GM18861 (cell line): ENCODE data around the gene SCN3B.

Experiments
- ATAC-seq: cut with Tn5 transposase; IDR thresholded peaks from one replicate; pipeline ENCODE4 v1.9.1; 2021; ENCODE audit not compliant: unreplicated experiment

The SCN3B gene

DNA sequence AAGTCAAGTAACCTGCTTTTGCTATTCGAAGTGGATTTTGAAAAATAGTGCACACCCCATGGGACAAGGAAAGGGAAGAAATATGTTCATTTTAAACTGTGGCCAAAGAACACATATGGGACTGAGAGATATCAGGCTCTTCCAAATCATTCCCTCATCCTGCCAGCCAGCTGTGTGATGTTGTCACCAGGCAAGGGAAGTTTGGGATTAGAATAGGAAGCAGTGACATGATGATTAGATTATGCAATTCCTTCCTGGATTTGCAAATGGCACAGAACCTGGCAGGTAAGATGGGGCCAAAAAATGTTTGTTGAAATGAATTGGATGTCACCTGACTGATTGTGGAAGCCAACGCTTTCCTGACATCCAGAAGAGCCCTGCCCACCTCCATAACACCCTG lies 4.9 kb upstream of the SCN3B start:
- no peak for ATAC-seq

DNA sequence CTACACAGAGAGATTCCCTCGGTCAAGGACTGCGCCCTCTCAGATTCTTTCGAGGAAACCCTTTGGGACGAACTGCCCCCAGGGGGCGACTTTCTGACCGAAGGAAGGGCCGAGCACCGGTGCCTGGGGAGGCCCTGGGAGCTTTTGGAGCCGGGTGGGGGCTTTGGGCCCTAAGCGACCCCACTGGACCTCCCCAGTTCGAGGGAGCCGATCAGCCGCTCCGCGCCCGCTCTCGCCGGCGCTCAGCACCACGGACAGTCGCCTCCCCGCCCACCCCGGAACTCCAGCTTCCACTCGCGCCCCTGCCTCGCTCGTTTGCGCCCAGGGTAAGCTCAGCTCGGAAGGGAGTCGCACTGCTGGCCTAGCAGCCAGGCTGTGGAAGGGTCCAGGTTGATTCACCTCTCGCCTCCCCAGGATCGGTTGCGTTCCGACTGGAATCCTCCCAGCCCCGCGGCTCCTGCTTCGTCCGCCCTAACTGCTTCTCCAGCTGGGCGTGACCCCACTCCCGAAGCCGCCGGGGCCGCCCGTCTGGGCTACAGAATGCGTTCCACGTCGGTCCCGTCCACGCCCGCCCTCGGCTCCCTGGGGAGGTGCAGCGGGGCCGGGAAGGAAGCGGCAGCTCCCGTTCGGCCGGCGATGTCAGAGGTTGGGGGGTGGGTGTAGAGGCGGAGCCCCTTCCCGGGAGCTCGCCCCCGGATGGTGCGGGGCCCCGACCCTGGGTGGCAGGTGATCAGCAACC lies 428 bp downstream of the SCN3B start:
- ATAC-seq: no peak

DNA sequence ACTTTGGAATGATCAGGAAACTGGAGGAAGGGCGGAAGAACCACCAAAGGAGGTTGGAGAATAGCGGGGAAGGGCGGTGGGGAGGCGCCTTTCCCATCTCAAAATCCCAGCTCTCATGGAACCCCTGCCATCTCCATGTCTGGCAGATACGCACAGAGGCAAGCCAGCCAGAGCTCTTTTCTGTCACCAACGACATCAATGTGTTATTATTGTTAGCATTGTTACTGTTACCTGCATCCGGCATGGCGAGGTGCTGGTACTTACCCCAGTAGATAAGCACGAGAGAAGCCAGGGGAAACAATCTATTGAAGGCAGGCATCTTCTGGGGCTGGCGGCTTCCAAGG lies 969 bp downstream of the SCN3B start:
- ATAC-seq: no peak

DNA sequence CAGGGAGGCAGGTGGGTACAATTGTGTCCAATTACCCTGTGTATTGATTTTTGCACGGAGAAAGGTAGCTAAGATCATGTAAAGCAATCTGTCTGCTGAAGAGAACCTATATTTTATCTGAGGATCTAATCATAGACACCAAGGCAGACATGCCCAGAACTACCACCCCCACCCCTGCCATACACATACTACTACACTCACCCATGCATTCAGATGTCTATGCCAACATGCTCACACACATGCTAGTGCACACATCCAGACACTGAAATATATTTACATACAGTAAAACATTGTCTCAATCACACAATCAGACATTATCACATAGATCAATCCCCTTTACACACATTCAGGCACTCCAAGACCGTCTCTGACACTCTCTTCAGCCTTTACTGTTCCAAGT lies 1.8 kb downstream of the SCN3B start:
- no peak for ATAC-seq

DNA sequence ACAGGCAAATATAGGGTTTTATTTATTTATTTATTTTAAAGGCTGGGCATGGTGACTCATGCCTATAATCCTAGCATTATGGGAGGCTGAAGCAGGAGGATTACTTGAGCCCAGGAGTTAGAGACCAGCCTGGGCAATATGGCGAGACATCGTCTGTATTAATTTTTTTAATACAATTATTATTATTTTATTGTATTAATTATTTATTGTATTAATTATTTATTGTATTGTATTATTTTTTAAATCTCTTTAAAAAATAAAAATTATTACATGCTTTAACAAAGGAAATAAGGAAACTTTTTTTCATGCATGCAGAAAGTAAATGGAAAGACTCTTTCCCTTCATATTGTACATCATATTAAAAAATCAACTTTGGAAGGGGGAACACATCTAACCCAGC lies 3.5 kb downstream of the SCN3B start:
- ATAC-seq: no peak

DNA sequence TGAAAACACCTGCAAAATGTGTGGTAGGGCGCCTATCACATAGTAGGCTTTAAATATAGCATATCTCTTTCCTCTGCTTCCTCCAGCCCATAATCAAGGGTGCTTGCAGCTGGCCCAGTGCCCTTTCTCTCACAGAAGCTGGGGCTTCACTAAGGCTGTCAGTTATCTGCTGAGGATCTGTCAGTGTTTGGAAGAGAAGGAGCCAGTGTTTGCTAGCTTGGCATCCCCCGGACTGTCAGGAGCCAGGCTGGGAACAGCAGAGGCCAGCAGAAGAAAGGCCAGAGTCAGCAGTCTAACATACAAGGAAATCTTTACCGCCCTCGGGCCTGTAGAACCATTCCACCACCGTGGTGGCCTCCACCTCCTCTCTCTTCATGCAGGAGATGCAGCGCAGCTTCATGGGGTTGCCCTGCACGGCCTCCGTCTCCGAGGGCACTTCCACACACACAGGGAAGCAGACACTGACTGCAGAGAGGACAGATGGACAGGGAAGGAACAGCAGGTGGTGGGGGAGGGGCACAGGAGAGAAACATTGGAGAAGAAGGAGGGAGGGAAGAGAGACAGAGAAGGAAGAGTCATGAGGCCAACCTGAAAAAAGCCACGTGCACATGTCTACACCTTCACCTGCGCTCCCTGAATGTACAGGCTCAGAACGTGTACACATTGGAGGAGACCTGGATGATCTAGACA lies 9.0 kb downstream of the SCN3B start:
- no peak for ATAC-seq

DNA sequence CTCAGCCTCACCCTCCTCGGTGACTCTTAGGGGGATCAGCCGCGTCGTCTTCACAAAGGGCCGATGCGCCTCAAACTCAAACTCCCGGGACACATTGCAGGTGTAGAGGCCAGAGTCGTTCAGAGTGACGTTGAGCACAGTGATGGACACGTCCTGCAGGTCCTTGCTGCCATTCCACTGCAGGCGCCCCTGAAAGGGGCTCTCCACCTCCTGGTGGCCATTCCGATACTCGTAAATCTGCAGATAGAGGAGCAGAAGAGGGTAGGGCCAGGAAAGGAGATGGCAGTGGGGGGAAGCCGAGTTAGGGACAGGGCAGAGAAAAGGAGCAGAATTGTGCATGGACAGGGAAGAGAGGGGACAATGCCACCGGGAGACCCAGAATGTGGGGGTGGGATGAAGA lies 12.0 kb downstream of the SCN3B start:
- ATAC-seq: no peak

DNA sequence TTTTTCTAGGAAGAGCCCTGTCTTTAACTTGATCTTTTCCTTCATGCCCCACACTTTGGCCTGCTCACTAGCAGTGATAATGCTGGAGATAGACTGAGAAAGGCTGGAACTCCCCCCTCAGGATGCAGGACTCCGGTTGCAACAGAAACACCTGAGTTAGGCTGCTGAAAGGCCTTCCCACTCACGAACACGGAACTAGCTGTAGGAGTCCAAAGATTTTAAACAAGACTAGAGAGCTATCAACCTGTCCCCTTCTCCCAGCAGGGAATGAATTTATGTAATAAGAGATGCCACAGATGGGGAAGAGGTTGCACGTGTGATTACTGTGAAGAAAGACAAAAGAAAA lies 13.0 kb downstream of the SCN3B start:
- no peak for ATAC-seq

DNA sequence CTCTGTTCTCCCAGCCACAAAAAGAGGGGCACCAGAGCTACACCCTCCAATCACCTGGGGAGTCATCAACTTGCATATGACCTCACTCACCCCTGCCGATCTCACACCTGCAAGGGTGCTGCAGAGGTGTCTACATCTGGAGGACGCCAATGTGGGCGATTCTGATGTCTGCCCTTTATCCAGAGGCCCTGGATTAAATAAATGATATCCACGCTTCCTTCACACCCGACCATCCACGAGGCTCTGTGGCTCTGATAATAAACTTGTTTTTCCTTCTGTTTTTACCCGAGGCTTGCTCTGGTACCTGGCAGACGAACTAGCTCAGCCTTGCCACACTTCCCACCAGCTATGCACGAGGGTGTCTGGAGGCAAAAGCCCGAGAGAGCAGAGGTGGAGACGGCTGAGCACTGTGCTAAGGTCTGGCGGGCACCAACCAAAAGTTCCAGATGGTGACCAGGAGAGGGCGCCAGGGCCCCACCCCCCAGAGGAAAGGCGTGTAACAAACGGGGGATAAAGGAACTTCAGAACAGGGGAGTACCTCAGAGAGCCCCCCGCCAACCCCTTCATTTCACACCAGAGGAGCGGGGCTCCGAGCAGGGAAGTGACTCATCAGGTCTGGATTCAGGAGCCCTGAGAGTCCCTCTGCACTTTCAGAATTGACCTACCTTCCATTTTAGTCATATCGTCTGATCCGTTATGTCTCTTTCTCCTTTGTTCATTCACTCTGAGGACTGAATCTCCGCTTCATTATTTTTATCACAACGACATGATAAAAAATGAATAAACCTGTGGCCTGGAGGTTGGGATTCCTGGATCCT lies 13.5 kb downstream of the SCN3B start:
- ATAC-seq: peak; percentile 62

DNA sequence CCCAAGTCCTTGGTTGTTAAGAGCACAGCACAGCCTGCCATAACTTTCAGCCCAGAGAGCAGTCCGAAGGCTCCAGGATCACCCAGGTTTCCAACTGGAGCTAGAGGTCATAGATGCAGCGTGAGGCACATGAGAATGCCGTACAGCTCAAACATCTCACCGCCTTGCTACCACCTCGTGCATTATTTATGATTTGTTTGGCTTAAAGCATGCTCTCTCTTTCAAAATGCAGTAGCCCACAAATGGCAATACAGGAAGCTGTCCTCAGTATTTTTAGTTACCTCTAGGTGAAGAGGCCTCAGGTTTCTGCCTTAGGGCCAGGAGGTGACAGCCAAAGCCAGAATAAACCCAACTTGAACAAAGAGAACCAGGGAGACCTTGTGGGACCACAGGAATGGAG lies 14.4 kb downstream of the SCN3B start:
- ATAC-seq: no peak

DNA sequence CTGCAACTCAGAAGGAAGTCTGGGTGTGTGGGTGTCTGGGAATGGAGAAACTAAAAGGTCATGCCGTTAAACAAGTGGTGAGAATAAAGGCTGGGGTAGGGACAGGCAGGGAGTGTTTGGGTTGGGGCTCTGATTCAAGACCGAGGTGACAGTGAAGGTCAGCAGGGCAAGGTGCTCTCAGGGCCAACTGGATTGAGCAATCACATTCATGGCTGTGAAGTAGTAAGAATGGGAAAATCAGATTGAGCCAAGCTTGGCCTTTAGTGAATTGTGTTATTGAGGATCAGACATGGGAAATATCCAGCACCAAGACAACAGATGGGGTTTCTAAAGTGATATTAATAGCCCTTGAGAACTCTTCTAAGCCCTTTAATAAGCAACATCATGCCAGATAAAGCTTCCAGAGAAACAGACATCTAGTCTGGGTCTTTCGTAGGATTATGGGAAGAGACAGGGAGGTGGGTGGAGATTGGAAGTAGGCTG lies 24.3 kb downstream of the SCN3B start:
- ATAC-seq: no peak

DNA sequence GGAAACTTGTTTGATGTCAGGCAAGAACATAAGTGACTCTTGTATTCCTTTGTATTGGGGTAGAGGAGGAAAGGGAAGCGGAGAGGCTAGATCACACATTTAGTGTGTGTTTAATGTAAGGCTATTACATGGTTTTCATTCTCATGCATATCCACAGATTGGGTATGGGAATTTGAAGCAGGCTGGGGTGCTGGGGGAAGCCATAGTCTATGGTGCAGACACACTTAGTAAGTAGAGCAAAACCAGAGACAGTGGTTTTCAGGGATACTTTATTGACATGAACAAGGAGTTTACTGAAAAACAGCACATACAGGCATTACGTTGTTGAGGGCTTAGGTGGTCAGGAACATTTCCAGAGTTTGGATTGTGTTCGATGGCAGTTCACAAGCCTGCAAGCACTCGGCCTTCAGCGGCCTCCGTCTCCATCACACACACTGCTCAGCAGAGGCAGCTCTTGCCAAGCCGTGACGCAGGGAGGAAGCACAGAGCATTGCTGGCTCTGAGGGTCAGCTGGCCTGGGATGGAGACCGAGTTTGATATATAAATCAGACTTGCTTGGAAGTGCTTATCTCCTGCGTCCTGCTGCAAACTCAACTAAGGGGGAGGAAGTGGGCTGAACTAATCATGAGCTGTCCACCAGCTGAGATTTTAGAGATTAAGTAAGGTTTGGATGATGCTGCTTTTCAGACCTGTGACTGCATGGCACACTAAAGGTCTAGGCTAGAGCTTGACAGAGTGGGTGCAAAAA lies 25.3 kb downstream of the SCN3B start:
- no peak for ATAC-seq

DNA sequence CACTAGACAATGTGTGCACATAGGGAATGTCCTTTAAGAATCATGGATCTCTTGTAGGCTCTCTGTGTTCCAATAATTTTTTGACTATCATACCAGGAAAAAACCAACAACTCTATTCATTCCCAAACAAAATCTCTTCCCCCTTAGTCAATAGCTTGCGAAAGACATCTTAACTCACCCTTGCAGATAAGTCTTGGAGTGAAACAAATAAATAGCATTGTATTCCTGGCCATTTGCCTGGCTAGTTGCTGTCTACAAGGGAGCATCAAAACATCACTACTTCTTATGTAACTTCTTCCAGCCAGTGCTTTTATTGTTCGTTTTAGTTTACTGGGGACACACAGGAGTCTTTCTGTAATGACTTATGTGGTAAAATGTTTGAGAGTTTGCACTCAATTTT lies 29.4 kb downstream of the SCN3B start:
- ATAC-seq: no peak

DNA sequence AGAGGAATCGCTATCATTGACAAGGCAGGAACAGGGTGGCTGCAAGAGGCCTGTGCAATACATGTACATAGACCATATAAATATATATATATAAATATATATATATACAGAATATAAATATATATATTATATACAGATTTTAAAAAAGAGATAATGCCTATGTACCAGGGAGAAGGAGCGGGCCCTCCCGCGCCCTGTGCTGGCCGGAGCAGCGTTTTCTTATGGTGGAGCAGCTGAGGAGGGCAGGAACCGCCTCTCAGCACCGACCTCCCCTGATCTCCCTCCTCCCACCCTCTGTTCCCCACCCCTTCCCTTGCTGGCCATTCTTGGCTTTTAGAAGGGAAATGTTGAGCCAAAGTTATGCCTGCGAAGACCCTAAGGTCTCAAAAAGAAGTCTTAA lies 31.8 kb downstream of the SCN3B start:
- no peak for ATAC-seq

DNA sequence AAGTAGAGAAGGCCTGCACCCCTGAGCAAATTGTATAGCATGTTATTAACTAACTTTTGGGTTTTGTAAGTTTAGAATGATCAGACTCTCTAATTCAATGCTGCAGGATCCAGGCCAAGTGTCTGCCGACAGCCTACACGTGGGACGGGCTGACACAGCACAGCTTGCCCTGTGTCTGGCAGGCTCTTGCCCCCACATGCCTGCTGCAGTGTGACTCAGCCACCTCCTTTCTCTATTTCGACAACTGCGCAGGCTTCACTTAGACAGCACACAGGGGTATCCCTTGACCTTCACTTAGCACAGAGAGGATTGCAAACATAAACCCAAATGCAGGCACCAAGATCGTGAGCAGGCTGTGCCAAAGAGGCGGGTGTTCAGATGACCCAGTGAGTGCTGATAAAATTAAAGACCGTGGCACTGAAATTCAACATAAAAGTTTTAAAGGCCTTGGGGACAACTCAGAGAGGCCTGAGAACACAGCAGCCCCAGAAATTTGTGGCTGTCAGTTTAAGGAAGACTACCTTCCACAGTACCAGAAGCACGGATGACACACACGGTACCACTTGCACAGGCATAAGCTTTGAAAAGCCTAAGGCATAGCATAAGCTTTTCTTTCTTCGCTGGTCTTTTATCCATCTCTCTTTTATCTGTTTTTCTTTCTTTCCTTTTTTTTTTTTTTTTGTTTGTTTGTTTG lies 37.8 kb downstream of the SCN3B start:
- ATAC-seq: no peak

DNA sequence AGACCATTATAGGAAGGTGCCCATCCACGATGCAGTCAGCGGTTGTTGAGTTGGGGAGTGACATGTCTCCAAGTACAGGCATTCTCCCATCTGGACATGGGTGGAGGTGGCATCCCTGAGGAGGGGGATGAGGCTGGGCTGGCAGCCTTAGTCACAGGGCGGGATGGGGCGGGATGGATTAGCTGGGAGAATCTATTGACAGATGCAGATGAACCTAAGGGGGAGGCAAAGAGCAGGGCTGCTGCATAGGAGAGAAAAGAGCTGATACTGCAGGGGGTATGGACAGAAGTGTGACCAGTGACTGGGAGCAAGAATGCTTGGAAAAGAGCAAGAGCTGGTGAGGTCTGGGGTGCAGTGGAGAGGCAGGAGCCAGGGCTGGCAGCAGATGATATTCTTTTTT lies 42.7 kb downstream of the SCN3B start:
- no peak for ATAC-seq

DNA sequence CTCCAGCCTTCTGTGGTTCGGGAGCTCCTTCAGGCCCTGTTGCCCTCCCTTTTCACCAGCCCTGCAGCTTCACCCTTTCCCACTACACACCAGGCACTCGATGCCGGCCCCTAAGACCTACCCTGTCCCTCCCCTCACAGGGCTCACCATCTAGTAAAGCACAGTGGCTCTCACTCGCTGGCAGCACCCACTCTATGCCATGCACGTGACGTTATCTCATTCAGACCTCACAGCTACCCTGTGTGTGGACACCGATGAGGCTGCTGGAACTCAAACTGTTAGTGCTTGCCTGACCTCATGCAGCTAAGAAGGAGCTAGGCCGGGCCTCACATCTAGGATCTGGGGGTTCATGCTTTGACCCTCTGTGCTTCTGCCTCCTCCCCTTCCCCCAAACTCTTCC lies 45.5 kb downstream of the SCN3B start:
- ATAC-seq: no peak

DNA sequence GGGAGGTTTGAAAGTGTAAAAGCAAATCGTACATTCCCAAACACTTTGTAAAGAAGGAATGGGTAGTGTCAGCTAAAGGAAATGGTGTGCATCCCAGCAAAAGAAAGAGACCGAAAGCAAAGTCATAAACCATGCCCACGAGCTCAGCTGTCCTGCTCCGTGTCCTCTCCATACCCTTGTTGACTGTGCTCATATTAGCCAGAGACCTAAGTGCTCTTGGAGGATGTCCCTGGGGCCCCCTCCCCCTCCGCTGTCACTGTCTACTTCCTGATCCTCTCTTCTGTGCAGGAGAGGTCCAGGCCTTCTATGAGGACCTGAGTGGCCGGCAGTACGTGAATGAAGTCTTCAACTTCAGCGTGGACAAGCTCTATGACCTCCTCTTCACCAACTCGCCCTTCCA lies 46.1 kb downstream of the SCN3B start:
- no peak for ATAC-seq

DNA sequence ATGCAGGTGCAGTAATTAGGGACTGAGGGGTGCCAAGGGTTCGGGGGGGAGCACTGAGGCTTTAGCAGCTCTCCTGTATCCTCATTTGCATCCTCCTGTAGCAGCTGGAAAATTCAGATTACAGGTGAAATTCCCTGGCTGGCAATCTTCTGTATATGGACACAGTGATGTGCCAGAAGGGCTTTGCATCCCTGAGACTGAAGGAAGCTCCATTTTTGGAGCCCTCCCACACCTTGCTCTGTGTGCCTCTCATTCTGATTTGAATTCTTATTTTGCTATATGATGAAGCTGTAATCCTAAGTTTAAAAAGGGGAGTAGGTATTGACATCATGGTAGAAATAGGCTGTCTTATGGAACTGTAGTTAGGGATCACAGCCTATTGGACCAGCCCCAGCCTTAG lies 46.6 kb downstream of the SCN3B start:
- ATAC-seq: no peak

DNA sequence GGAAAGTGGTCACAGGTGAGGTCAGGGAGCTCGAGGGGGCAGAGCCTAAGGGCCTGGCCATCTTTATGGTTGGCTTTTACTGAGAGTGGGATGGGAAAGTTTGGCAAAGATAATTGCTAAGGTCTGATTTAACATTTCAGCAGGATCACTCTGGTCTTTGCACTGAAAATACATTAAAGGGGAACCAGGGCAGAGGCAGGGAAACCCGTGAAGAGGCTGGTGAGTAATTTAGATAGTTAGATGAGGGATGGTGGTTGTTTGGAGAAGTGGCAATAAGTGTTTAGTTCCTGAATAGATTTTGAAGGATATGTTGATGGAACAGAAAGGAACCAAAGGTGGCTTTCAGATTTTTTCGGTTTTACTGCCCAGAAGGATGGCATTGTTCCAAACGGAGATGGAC lies 50.8 kb downstream of the SCN3B start:
- ATAC-seq: no peak

DNA sequence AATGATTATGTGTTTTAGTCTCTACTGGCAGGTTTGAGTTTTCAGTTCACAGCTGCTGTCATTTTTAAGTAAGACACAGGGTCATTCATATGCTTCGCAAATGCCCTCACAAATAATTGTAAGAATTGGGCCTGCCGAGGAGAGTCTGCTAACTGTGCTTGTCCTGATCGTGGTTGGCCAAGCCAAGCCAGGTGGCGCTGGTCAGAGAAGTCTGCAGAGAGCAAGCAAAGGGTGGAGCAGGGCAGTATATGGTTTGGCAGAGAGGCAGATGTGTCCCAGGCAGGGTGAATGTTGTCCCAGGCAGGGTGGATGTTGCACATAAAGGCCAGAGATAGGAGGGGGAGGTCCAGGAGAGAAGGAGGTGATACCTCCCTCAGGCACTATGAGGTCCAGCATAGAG lies 52.7 kb downstream of the SCN3B start:
- no peak for ATAC-seq
